Measurements from ENCODE around the gene RASA3. TPM values are rescaled to one million over a fixed set of nuclear protein-coding genes. Genes with fewer than 3 reads are reported as not detected.

Gene RASA3
- total RNA-seq, 1 donor from 2014 or later: 44.8 TPM

DNA sequence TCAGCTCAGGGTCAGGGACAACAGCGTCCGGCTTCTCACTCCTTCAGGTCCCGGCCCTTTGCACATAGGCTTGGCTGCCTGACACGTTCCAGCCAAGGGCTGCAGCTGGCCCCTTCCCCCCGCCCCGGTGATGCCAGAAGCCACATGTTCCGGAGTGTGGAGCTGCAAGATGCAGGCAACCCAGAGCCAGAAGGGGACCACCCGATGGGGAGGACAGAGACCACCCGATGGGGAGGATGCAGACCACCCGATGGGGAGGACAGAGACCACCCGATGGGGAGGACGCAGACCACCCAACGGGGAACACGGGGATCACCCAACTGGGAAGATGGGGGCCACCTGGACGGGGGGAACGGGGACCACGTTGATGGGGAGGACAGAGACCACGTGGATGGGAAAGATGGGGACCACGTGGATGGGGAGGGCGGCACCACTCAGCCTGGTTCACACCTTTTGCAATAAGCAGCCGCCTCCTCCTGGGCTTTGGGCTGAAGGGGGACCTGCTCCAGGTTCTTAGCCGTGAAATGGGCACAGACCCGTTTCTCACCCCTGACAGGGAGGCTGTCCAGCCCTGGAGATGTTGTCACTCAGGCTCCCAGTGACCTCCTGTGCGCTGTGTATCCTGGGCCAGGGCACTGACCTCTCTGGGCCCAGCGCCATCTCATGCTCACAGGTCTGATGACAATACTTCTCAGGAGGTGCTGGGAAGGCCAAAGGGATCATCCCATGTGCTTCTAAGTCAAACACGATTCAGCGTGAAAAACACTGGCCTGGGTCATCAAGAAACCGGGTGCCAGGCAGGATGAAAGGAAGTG is 193.1 kb downstream of the RASA3 start:
- H3K27me3 Mint-ChIP-seq (ENCODE audit: unreplicated experiment): no peaks in the 10 kb centered on the region

DNA sequence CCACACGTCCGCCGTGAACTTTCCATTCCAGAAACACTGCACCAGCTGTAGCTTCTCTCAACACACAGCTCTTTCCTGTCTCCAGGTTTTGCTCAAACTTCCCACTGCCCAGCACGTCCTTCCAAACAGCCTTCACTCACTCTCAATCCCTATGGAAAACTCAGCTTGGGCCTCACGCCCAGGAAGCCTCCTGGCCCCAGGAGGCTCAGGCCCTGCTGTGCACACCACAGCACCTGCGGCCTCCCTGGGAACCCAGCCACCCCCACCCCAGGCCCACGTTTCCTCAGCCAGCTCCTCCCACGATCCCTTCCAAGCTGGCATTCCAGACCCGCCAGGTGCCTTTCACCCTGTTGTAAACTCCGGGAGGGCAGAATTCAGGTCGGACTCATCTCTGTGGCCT is 193.7 kb downstream of the RASA3 start:
- TF ChIP-seq, protein P1, sequence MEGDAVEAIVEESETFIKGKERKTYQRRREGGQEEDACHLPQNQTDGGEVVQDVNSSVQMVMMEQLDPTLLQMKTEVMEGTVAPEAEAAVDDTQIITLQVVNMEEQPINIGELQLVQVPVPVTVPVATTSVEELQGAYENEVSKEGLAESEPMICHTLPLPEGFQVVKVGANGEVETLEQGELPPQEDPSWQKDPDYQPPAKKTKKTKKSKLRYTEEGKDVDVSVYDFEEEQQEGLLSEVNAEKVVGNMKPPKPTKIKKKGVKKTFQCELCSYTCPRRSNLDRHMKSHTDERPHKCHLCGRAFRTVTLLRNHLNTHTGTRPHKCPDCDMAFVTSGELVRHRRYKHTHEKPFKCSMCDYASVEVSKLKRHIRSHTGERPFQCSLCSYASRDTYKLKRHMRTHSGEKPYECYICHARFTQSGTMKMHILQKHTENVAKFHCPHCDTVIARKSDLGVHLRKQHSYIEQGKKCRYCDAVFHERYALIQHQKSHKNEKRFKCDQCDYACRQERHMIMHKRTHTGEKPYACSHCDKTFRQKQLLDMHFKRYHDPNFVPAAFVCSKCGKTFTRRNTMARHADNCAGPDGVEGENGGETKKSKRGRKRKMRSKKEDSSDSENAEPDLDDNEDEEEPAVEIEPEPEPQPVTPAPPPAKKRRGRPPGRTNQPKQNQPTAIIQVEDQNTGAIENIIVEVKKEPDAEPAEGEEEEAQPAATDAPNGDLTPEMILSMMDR (IDR thresholded peaks at IDR 0.05): no peak
- H3K36me3 Mint-ChIP-seq (ENCODE audit: unreplicated experiment): peaks cover 2% of the 10 kb centered on the region
- no peaks in the 10 kb centered on the region for H3K27me3 Mint-ChIP-seq (ENCODE audit: unreplicated experiment)
- no peak for DNase-seq (ENCODE audit: extremely low spot score, unreplicated experiment)
- no peaks in the 10 kb centered on the region for H3K9me3 Mint-ChIP-seq (ENCODE audit: unreplicated experiment)
- no peak overlapping the region for H3K27ac Mint-ChIP-seq (ENCODE audit: unreplicated experiment)
- peaks cover 16% of the 10 kb centered on the region for H3K4me1 Mint-ChIP-seq (ENCODE audit: unreplicated experiment)
- no peak overlapping the region for H3K4me3 Mint-ChIP-seq (ENCODE audit: unreplicated experiment)

More for the DNA sequence above, 193.1 kb downstream of the RASA3 start:
- Mint-ChIP-seq H3K27ac (ENCODE audit: unreplicated experiment) (no peak overlapping the region), H3K36me3 (ENCODE audit: unreplicated experiment) (peaks cover 2% of the 10 kb centered on the region), H3K4me3 (ENCODE audit: unreplicated experiment) (no peak overlapping the region), H3K9me3 (ENCODE audit: unreplicated experiment) (no peaks in the 10 kb centered on the region), H3K4me1 (ENCODE audit: unreplicated experiment) (peaks cover 16% of the 10 kb centered on the region)
- no peak for DNase-seq (ENCODE audit: extremely low spot score, unreplicated experiment)
- TF ChIP-seq, protein P1 (IDR thresholded peaks at IDR 0.05): no peak

DNA sequence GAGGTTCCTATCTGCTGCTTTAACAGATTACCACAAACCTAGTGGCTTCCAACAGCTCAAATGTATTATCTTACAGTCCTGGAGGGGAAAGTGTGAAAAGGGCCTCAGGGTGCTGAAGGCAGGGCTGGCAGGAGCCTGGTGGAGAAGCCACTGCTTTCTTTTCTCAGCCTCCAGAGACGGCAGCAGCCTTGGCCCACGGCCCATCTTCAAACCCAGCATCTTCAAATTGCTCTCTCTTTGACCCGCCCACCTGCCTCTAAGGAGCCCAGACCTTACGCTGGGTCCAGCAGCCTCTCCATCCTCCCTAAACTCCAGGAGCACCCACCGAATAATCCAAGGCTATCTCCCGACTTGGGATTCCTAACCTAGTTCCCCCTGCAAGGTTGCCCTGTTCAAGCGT is 194.2 kb downstream of the RASA3 start:
- peaks cover 2% of the 10 kb centered on the region for H3K36me3 Mint-ChIP-seq (ENCODE audit: unreplicated experiment)
- H3K9me3 Mint-ChIP-seq (ENCODE audit: unreplicated experiment): peaks cover 2% of the 10 kb centered on the region
- no peak for DNase-seq (ENCODE audit: extremely low spot score, unreplicated experiment)
- H3K27me3 Mint-ChIP-seq (ENCODE audit: unreplicated experiment): no peaks in the 10 kb centered on the region
- H3K4me3 Mint-ChIP-seq (ENCODE audit: unreplicated experiment): no peak overlapping the region
- peaks cover 16% of the 10 kb centered on the region for H3K4me1 Mint-ChIP-seq (ENCODE audit: unreplicated experiment)
- no peak overlapping the region for H3K27ac Mint-ChIP-seq (ENCODE audit: unreplicated experiment)
- TF ChIP-seq, protein P1 (IDR thresholded peaks at IDR 0.05): no peak

- H3K27me3 Mint-ChIP-seq (ENCODE audit: unreplicated experiment): no peaks in the 10 kb centered on the region
- peaks cover 2% of the 10 kb centered on the region for H3K36me3 Mint-ChIP-seq (ENCODE audit: unreplicated experiment)
- H3K27ac Mint-ChIP-seq (ENCODE audit: unreplicated experiment): no peak overlapping the region
- TF ChIP-seq, protein P1 (IDR thresholded peaks at IDR 0.05): no peak
- H3K4me3 Mint-ChIP-seq (ENCODE audit: unreplicated experiment): no peak overlapping the region
- peaks cover 16% of the 10 kb centered on the region for H3K4me1 Mint-ChIP-seq (ENCODE audit: unreplicated experiment)
- DNase-seq (ENCODE audit: extremely low spot score, unreplicated experiment): no peak
- peaks cover 4% of the 10 kb centered on the region for H3K9me3 Mint-ChIP-seq (ENCODE audit: unreplicated experiment)
These were observed 194.8 kb downstream of the RASA3 start for GRCh38 chr13:113937527-113938180.

DNA sequence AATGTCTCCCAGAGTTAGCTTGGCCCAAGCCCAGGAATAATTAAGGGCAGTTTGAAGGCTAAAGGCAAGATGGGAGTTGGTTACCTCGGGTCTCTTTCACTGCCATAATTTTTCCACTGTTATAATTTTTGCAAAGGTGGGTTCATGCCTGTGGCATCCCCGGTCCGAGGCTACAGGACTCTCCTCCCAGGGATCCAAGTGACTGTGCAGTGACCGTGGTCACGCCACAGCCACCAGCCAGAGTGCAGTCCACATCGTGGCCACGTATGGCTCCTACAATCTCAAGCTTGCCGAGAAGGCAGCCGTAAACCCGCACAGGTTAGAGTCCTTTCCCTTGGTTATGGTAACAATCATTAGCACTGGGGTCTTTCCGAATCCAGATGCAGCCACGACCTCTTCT is 195.3 kb downstream of the RASA3 start:
- Mint-ChIP-seq H3K4me3 (ENCODE audit: unreplicated experiment) (no peak overlapping the region), H3K9me3 (ENCODE audit: unreplicated experiment) (peaks cover 4% of the 10 kb centered on the region), H3K27me3 (ENCODE audit: unreplicated experiment) (no peaks in the 10 kb centered on the region), H3K4me1 (ENCODE audit: unreplicated experiment) (peaks cover 16% of the 10 kb centered on the region), H3K36me3 (ENCODE audit: unreplicated experiment) (peaks cover 2% of the 10 kb centered on the region), H3K27ac (ENCODE audit: unreplicated experiment) (no peak overlapping the region)
- no peak for DNase-seq (ENCODE audit: extremely low spot score, unreplicated experiment)
- TF ChIP-seq, protein P1 (IDR thresholded peaks at IDR 0.05): no peak
